Mucosa of rectum (tissue), 2 donors: ENCODE results near the gene PPP5C.
"Not testable (repeated sequence)": the region's sequence is repeated elsewhere in the genome, so short reads cannot be mapped to it uniquely, and the experiment has no call there.

Source experiments
- H3K27ac ChIP-seq, 2 donors: one replicate each; pipeline ENCODE4 v1.7.0; 2013; ENCODE audit warnings: inconsistent platforms in 2 of 2, low read depth in 2 of 2, low read length in 2 of 2
- H3K27me3 ChIP-seq, 2 donors: one replicate each; pipeline ENCODE4 v1.7.0; 2013; ENCODE audit warnings: low read length in 2 of 2; ENCODE audit not compliant: control insufficient read depth in 2 of 2, insufficient read depth in 2 of 2
- H3K36me3 ChIP-seq, 2 donors: one replicate each; pipeline ENCODE4 v1.7.0; 2013; ENCODE audit warnings: low read length in 2 of 2; ENCODE audit not compliant: control insufficient read depth in 2 of 2, insufficient read depth in 2 of 2
- H3K4me1 ChIP-seq, 2 donors: one replicate each; pipeline ENCODE4 v1.7.0; 2013; ENCODE audit warnings: low read length in 2 of 2, mild to moderate bottlenecking in 1 of 2; ENCODE audit not compliant: control insufficient read depth in 2 of 2, insufficient read depth in 2 of 2
- H3K4me3 ChIP-seq, 2 donors: one replicate each; pipeline ENCODE4 v1.7.0; 2013; ENCODE audit warnings: low read length in 2 of 2
- H3K9ac ChIP-seq, 2 donors: one replicate each; pipeline ENCODE4 v1.7.0; 2013; ENCODE audit warnings: low read length in 2 of 2, low read depth in 1 of 2, mild to moderate bottlenecking in 1 of 2
- H3K9me3 ChIP-seq, 2 donors: one replicate each; pipeline ENCODE4 v1.7.0; 2013; ENCODE audit warnings: low read length in 2 of 2; ENCODE audit not compliant: control insufficient read depth in 2 of 2
- donor health status: healthy.
- donor health status: Normal muscosa, but diverticular disease.

The PPP5C gene

GRCh38 chr19:46427518-46428045 lies 80.7 kb downstream of the PPP5C start:
- peaks cover 22 to 25% of the 10 kb centered on the region in 2 donors for H3K27me3 ChIP-seq
- peaks cover 0 to 4% of the 10 kb centered on the region in 2 donors for H3K4me1 ChIP-seq
- H3K27ac ChIP-seq, result no peak overlapping the region
- no peak overlapping the region for H3K4me3 ChIP-seq
- no peaks in the 10 kb centered on the region for H3K36me3 ChIP-seq
- H3K9ac ChIP-seq, result no peak overlapping the region
- peaks cover 0 to 3% of the 10 kb centered on the region in 2 donors for H3K9me3 ChIP-seq

- Histone ChIP-seq H3K27ac (no peak within 1 kb of the TSS), H3K4me3 (peak within 1 kb of the TSS; percentile 0 to 31), H3K9ac (no peak within 1 kb of the TSS), H3K9me3 (peaks cover 0 to 3% of the 10 kb centered on the region in 2 donors), H3K36me3 (no peaks in the 10 kb centered on the region), H3K27me3 (peaks cover 22 to 25% of the 10 kb centered on the region in 2 donors), H3K4me1 (peaks cover 0 to 4% of the 10 kb centered on the region in 2 donors)
Observed at GRCh38 chr19:46428239-46429135, 81.6 kb downstream of the PPP5C start, which contains the start of gene PNMA8C. Gene PNMA8C, minus strand, starts transcription at chr19:46428936. Its CDS starts 577 bp downstream, at chr19:46428359.

GRCh38 chr19:46429999-46430398 lies 83.1 kb downstream of the PPP5C start:
- peaks cover 0 to 3% of the 10 kb centered on the region in 2 donors for H3K9me3 ChIP-seq
- H3K27me3 ChIP-seq, result peaks cover 22% of the 10 kb centered on the region in 2 donors
- H3K36me3 ChIP-seq, result no peaks in the 10 kb centered on the region

GRCh38 chr19:46431824-46432223 lies 84.9 kb downstream of the PPP5C start:
- Histone ChIP-seq H3K9me3 (peaks cover 0 to 2% of the 10 kb centered on the region in 2 donors), H3K36me3 (no peaks in the 10 kb centered on the region), H3K27ac (no peak overlapping the region), H3K9ac (no peak overlapping the region), H3K4me1 (no peaks in the 10 kb centered on the region), H3K4me3 (no peak overlapping the region), H3K27me3 (peaks cover 17 to 18% of the 10 kb centered on the region in 2 donors)

More at GRCh38 chr19:46429999-46430398, 83.1 kb downstream of the PPP5C start:
- Histone ChIP-seq H3K4me1 (peaks cover 0 to 4% of the 10 kb centered on the region in 2 donors), H3K4me3 (no peak overlapping the region), H3K9ac (no peak overlapping the region), H3K27ac (no peak overlapping the region)

- not testable (repeated sequence) for H3K9ac ChIP-seq, H3K4me1 ChIP-seq, H3K9me3 ChIP-seq, H3K36me3 ChIP-seq, H3K4me3 ChIP-seq, H3K27ac ChIP-seq
- peaks cover 5 to 11% of the 10 kb centered on the region in 2 donors for H3K27me3 ChIP-seq
Observed at GRCh38 chr19:46433470-46433869, 86.6 kb downstream of the PPP5C start.

- H3K9me3 ChIP-seq, result no peaks in the 10 kb centered on the region
- H3K4me3 ChIP-seq, result no peak overlapping the region
- H3K9ac ChIP-seq, result no peak overlapping the region
- peaks cover 4% of the 10 kb centered on the region in 2 donors for H3K27me3 ChIP-seq
- no peaks in the 10 kb centered on the region for H3K4me1 ChIP-seq
- no peaks in the 10 kb centered on the region for H3K36me3 ChIP-seq
- no peak overlapping the region for H3K27ac ChIP-seq
Observed at GRCh38 chr19:46435009-46435408, 88.1 kb downstream of the PPP5C start.

- not testable (repeated sequence) for H3K27ac ChIP-seq, H3K36me3 ChIP-seq, H3K4me3 ChIP-seq, H3K4me1 ChIP-seq, H3K27me3 ChIP-seq, H3K9ac ChIP-seq, H3K9me3 ChIP-seq
Observed at GRCh38 chr19:46435689-46436088, 88.8 kb downstream of the PPP5C start.
